K562 (cell line): ENCODE results near the gene SMIM30. TPM values are rescaled to one million over a fixed set of nuclear protein-coding genes. Genes with fewer than 3 reads are reported as not detected.

Experiments used
- DNMT1 ChIP-seq: fragments of 450-650 bp; IDR thresholded peaks from 2 replicates; pipeline ENCODE4 v1.6.1; 2016; ENCODE audit warnings: antibody characterized with exemption, mild to moderate bottlenecking
- ILK ChIP-seq: fragments of 450-650 bp; IDR thresholded peaks from 2 replicates; pipeline ENCODE4 v1.6.1; 2016; ENCODE audit warnings: missing genetic modification characterization, low read depth, mild to moderate bottlenecking, missing compliant biosample characterization, moderate library complexity, borderline replicate concordance
- JUN ChIP-seq, 2 experiments: sonication (generic) in 1 of 2; formaldehyde crosslinking in 1 of 2; IDR thresholded peaks; 2 replicates each; pipeline versions ENCODE4 v1.6.1 to v1.8.0; 2012 to 2022; ENCODE audit warnings: borderline replicate concordance in 2 of 2, mild to moderate bottlenecking in 2 of 2, improper control_type of control experiment in 1 of 2, low read depth in 1 of 2, low read length in 1 of 2, missing genetic modification reagents in 1 of 2
- KLF6 ChIP-seq: fragments of 250-450 bp; sonication (Bioruptor Pico); IDR thresholded peaks from 2 replicates; pipeline ENCODE4 v1.4.0; 2020; ENCODE audit warnings: mild to moderate bottlenecking, moderate library complexity, borderline replicate concordance
- NFRKB ChIP-seq: fragments of 450-650 bp; IDR thresholded peaks from 2 replicates; pipeline ENCODE4 v1.6.1; 2016; ENCODE audit warnings: low read depth
- SAFB2 ChIP-seq: fragments of 200-400 bp; formaldehyde crosslinking; IDR thresholded peaks from 2 replicates; pipeline ENCODE4 v1.6.1; 2018; ENCODE audit warnings: borderline replicate concordance, low read length, low read depth, moderate library complexity; ENCODE audit not compliant: severe bottlenecking
- SIRT6 ChIP-seq: IDR thresholded peaks from one replicate; pipeline ENCODE4 v1.6.1; 2012; ENCODE audit warnings: low read depth, mild to moderate bottlenecking, control low read depth, inconsistent platforms, low read length, moderate library complexity
- SMAD4 ChIP-seq: fragments of 250-450 bp; sonication (Bioruptor Pico); conservative IDR thresholded peaks from 2 replicates; pipeline ENCODE4 v1.8.0; 2021; ENCODE audit warnings: inconsistent platforms, mild to moderate bottlenecking, moderate library complexity
- polyA plus RNA-seq, 8 experiments: library from polyadenylated mRNA; depleted of rRNA in 4 of 8; stranded (reverse) in 5 of 8; unstranded in 3 of 8; fragments of >200 nt; fragmentation: Nextera tagmentation in 2 of 8; fragmentation: Illumina TruSeq in 1 of 8; extraction: Ambion mirVana in 2 of 8; extraction: Trizol in 1 of 8; gene quantifications; 2 replicates each; pipeline versions ENCODE4 v1.2.1 to v1.2.3, GENCODE V29; 2011 to 2014; ENCODE audit warnings: inconsistent platforms in 1 of 8, missing spikeins in 1 of 8
- total RNA-seq, 7 experiments: library from RNA; depleted of rRNA in 6 of 7; stranded (reverse); fragments of >200 nt in 6 of 7; fragmentation: Illumina TruSeq in 2 of 7; extraction: Trizol in 2 of 7; gene quantifications; 2 replicates each; pipeline versions ENCODE4 v1.2.1 to v1.2.3, GENCODE V29; 2011 to 2021; ENCODE audit warnings: low replicate concordance in 1 of 7
- TF ChIP-seq, protein P1 (sequence below): fragments of 450-650 bp; IDR thresholded peaks from 2 replicates; pipeline ENCODE4 v1.6.1; 2016; ENCODE audit warnings: mild to moderate bottlenecking, moderate library complexity
- TF ChIP-seq, protein P2 (sequence below): fragments of 450-650 bp; IDR thresholded peaks from 2 replicates; pipeline ENCODE4 v1.6.1; 2018; ENCODE audit warnings: mild to moderate bottlenecking, low read depth; ENCODE audit not compliant: partially characterized antibody
- TF ChIP-seq, protein P3 (sequence below): fragments of 250-450 bp; sonication (Bioruptor Pico); IDR thresholded peaks from 2 replicates; pipeline ENCODE4 v1.4.0; 2020

The SMIM30 gene
- total and polyA plus RNA-seq, 9 of the 15 experiments (the other 6 are each of a cell fraction or from before 2014, with no cell fraction given) = 161 to 891 (median 316) TPM

DNA sequence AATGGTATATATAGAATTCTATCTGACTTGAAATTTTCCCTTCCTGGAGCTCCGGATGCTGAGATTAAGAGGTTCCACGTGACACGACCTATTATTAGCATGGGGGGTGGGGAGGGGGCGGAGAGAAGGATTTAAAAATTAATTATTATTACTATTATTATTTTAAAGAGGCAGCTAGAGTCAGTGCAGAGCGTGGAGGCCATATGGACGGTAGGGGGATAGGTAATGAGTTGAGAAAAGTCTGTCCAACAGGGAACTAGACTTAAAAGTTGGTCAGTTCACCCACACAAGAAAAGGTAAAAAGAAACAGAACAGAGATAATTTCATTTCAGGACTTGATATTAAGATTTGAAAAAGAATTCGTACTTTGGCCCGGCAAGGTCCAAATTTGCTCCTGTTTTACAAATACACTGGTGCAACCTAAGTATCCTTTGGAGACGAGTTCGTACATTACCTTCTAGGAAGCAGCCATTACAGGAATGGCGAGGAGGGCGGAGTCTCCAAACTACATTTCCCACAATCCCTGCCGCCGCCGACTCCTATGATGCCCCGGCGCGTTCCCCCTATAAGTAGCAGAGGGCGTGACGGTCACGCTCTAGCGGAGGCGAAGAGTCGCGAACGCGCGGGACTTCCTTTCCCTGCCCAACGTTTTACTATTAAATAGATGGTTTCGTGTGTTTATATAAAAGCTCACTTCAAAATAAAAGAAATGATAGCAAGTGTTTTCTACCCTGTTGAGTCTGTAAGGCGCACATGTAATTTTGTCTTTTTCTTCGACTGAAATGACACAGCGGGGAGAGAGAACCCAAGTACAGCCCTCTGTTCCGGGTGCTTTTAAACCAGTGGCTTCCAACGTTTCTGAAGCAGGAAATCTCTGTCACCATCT is at the start of gene SMIM30 (continued):
- TF ChIP-seq, protein P1, sequence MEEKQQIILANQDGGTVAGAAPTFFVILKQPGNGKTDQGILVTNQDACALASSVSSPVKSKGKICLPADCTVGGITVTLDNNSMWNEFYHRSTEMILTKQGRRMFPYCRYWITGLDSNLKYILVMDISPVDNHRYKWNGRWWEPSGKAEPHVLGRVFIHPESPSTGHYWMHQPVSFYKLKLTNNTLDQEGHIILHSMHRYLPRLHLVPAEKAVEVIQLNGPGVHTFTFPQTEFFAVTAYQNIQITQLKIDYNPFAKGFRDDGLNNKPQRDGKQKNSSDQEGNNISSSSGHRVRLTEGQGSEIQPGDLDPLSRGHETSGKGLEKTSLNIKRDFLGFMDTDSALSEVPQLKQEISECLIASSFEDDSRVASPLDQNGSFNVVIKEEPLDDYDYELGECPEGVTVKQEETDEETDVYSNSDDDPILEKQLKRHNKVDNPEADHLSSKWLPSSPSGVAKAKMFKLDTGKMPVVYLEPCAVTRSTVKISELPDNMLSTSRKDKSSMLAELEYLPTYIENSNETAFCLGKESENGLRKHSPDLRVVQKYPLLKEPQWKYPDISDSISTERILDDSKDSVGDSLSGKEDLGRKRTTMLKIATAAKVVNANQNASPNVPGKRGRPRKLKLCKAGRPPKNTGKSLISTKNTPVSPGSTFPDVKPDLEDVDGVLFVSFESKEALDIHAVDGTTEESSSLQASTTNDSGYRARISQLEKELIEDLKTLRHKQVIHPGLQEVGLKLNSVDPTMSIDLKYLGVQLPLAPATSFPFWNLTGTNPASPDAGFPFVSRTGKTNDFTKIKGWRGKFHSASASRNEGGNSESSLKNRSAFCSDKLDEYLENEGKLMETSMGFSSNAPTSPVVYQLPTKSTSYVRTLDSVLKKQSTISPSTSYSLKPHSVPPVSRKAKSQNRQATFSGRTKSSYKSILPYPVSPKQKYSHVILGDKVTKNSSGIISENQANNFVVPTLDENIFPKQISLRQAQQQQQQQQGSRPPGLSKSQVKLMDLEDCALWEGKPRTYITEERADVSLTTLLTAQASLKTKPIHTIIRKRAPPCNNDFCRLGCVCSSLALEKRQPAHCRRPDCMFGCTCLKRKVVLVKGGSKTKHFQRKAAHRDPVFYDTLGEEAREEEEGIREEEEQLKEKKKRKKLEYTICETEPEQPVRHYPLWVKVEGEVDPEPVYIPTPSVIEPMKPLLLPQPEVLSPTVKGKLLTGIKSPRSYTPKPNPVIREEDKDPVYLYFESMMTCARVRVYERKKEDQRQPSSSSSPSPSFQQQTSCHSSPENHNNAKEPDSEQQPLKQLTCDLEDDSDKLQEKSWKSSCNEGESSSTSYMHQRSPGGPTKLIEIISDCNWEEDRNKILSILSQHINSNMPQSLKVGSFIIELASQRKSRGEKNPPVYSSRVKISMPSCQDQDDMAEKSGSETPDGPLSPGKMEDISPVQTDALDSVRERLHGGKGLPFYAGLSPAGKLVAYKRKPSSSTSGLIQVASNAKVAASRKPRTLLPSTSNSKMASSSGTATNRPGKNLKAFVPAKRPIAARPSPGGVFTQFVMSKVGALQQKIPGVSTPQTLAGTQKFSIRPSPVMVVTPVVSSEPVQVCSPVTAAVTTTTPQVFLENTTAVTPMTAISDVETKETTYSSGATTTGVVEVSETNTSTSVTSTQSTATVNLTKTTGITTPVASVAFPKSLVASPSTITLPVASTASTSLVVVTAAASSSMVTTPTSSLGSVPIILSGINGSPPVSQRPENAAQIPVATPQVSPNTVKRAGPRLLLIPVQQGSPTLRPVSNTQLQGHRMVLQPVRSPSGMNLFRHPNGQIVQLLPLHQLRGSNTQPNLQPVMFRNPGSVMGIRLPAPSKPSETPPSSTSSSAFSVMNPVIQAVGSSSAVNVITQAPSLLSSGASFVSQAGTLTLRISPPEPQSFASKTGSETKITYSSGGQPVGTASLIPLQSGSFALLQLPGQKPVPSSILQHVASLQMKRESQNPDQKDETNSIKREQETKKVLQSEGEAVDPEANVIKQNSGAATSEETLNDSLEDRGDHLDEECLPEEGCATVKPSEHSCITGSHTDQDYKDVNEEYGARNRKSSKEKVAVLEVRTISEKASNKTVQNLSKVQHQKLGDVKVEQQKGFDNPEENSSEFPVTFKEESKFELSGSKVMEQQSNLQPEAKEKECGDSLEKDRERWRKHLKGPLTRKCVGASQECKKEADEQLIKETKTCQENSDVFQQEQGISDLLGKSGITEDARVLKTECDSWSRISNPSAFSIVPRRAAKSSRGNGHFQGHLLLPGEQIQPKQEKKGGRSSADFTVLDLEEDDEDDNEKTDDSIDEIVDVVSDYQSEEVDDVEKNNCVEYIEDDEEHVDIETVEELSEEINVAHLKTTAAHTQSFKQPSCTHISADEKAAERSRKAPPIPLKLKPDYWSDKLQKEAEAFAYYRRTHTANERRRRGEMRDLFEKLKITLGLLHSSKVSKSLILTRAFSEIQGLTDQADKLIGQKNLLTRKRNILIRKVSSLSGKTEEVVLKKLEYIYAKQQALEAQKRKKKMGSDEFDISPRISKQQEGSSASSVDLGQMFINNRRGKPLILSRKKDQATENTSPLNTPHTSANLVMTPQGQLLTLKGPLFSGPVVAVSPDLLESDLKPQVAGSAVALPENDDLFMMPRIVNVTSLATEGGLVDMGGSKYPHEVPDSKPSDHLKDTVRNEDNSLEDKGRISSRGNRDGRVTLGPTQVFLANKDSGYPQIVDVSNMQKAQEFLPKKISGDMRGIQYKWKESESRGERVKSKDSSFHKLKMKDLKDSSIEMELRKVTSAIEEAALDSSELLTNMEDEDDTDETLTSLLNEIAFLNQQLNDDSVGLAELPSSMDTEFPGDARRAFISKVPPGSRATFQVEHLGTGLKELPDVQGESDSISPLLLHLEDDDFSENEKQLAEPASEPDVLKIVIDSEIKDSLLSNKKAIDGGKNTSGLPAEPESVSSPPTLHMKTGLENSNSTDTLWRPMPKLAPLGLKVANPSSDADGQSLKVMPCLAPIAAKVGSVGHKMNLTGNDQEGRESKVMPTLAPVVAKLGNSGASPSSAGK = peak; percentile 87
- no peak for TF ChIP-seq SAFB2
- TF ChIP-seq ILK (tag) = no peak
- TF ChIP-seq, protein P2, sequence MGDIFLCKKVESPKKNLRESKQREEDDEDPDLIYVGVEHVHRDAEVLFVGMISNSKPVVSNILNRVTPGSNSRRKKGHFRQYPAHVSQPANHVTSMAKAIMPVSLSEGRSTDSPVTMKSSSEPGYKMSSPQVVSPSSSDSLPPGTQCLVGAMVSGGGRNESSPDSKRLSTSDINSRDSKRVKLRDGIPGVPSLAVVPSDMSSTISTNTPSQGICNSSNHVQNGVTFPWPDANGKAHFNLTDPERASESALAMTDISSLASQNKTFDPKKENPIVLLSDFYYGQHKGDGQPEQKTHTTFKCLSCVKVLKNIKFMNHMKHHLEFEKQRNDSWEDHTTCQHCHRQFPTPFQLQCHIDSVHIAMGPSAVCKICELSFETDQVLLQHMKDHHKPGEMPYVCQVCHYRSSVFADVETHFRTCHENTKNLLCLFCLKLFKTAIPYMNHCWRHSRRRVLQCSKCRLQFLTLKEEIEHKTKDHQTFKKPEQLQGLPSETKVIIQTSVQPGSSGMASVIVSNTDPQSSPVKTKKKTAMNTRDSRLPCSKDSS = no peak
- peak; percentile 88 for TF ChIP-seq NFRKB
- TF ChIP-seq, protein P3, sequence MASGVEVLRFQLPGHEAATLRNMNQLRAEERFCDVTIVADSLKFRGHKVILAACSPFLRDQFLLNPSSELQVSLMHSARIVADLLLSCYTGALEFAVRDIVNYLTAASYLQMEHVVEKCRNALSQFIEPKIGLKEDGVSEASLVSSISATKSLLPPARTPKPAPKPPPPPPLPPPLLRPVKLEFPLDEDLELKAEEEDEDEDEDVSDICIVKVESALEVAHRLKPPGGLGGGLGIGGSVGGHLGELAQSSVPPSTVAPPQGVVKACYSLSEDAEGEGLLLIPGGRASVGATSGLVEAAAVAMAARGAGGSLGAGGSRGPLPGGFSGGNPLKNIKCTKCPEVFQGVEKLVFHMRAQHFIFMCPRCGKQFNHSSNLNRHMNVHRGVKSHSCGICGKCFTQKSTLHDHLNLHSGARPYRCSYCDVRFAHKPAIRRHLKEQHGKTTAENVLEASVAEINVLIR (CRISPR knock-in tag) = peak; percentile 91
- TF ChIP-seq SIRT6 = no peak
- TF ChIP-seq KLF6 (CRISPR knock-in tag) = peak; percentile 88; the same call in 1 of the 2 replicates
- no peak for TF ChIP-seq DNMT1
- peak; percentile 64; the same call in 1 of the 2 replicates for TF ChIP-seq JUN (IDR thresholded peaks at IDR 0.05; ENCODE audit: borderline replicate concordance, low read depth, low read length)
- no peak for TF ChIP-seq JUN (CRISPR knock-in tag; IDR thresholded peaks at IDR 0.05; ENCODE audit: borderline replicate concordance)
- TF ChIP-seq SMAD4 (CRISPR knock-in tag) = no peak; the same call in 1 of the 2 replicates
